Activated T-helper 2 cell treated with anti-CD3 and anti-CD28 coated beads, Interferon-gamma antibody, Interleukin-2, Interleukin-4, amounts not matched to agents 10 μg/mL and 5 μg/mL and 100 μg/mL, durations not matched to agents 14 hours and 24 hours and 36 hours (primary cell): Measurements from ENCODE around the gene GPR17. TPM values are rescaled to one million over a fixed set of nuclear protein-coding genes. Genes with fewer than 3 reads are reported as not detected.

ENCODE experiments used
- DNase-seq: peaks from one replicate; pipeline ENCODE4 v3.0.0; 2021; ENCODE audit warnings: low spot score
- H3K27ac Mint-ChIP-seq: one replicate; pipeline ENCODE4 v1.8.0; 2021; ENCODE audit warnings: mixed read lengths
- H3K27me3 Mint-ChIP-seq: one replicate; pipeline ENCODE4 v1.8.0; 2021; ENCODE audit warnings: low read depth, mixed read lengths
- H3K36me3 Mint-ChIP-seq: one replicate; pipeline ENCODE4 v1.8.0; 2021; ENCODE audit warnings: low read depth, mixed read lengths
- H3K4me1 Mint-ChIP-seq: one replicate; pipeline ENCODE4 v1.8.0; 2021; ENCODE audit warnings: low read depth, mixed read lengths
- H3K4me3 Mint-ChIP-seq: one replicate; pipeline ENCODE4 v1.8.0; 2021; ENCODE audit warnings: low read depth, mild to moderate bottlenecking, moderate library complexity, mixed read lengths
- H3K9me3 Mint-ChIP-seq: one replicate; pipeline ENCODE4 v1.8.0; 2021; ENCODE audit warnings: mixed read lengths
- intact Hi-C: fragments of 100-400 bp; cut with micrococcal nuclease; formaldehyde crosslinking; loops from one replicate; pipeline ENCODE4 v1.15.1; 2023
- total RNA-seq: library from RNA; stranded (reverse); gene quantifications from 2 replicates; pipeline ENCODE4 v1.2.3, GENCODE V29; 2022

GPR17 gene
- total RNA-seq, 1 donor from 2014 or later, result not detected

- no peaks in the 10 kb centered on the region for H3K9me3 Mint-ChIP-seq
- H3K27me3 Mint-ChIP-seq, result peaks cover 51% of the 10 kb centered on the region
- peaks cover 4% of the 10 kb centered on the region for H3K4me1 Mint-ChIP-seq
- no peak overlapping the region for H3K27ac Mint-ChIP-seq
- intact Hi-C loops, result no loop called here
- H3K4me3 Mint-ChIP-seq, result no peak overlapping the region
- no peaks in the 10 kb centered on the region for H3K36me3 Mint-ChIP-seq
- no peak for DNase-seq
Observed at GRCh38 chr2:127680706-127681287, 34.8 kb downstream of the GPR17 start.

- DNase-seq, result no peak
- Mint-ChIP-seq H3K36me3 (no peaks in the 10 kb centered on the region), H3K4me1 (peaks cover 4% of the 10 kb centered on the region), H3K4me3 (no peak overlapping the region), H3K27me3 (peaks cover 52% of the 10 kb centered on the region), H3K27ac (no peak overlapping the region), H3K9me3 (no peaks in the 10 kb centered on the region)
- intact Hi-C loops, result no loop called here
Observed at GRCh38 chr2:127681288-127681804, 35.4 kb downstream of the GPR17 start.

- H3K27me3 Mint-ChIP-seq, result peaks cover 52% of the 10 kb centered on the region
Observed at GRCh38 chr2:127681976-127682857, 36.3 kb downstream of the GPR17 start.

GRCh38 chr2:127683056-127683455, 37.1 kb downstream of the GPR17 start:
- Mint-ChIP-seq H3K36me3 (no peaks in the 10 kb centered on the region), H3K4me1 (peaks cover 4% of the 10 kb centered on the region), H3K9me3 (peaks cover 2% of the 10 kb centered on the region), H3K27ac (no peak overlapping the region), H3K4me3 (no peak overlapping the region), H3K27me3 (peaks cover 47% of the 10 kb centered on the region)
- no peak for DNase-seq
- intact Hi-C loops, result no loop called here

More at GRCh38 chr2:127681976-127682857, 36.3 kb downstream of the GPR17 start:
- DNase-seq, result no peak
- Mint-ChIP-seq H3K9me3 (no peaks in the 10 kb centered on the region), H3K27ac (no peak overlapping the region), H3K4me1 (peaks cover 4% of the 10 kb centered on the region), H3K4me3 (no peak overlapping the region), H3K36me3 (no peaks in the 10 kb centered on the region)
- intact Hi-C loops, result no loop called here

- no peaks in the 10 kb centered on the region for H3K36me3 Mint-ChIP-seq
- intact Hi-C loops, result no loop called here
- peaks cover 4% of the 10 kb centered on the region for H3K4me1 Mint-ChIP-seq
- no peak for DNase-seq
- no peak overlapping the region for H3K27ac Mint-ChIP-seq
- H3K27me3 Mint-ChIP-seq, result peaks cover 41% of the 10 kb centered on the region
- no peak overlapping the region for H3K4me3 Mint-ChIP-seq
- peaks cover 8% of the 10 kb centered on the region for H3K9me3 Mint-ChIP-seq
Observed at GRCh38 chr2:127683757-127684156, 37.8 kb downstream of the GPR17 start.

GRCh38 chr2:127685410-127686080, 39.6 kb downstream of the GPR17 start:
- Mint-ChIP-seq H3K4me3 (no peak overlapping the region), H3K9me3 (peaks cover 13% of the 10 kb centered on the region), H3K27ac (no peak overlapping the region), H3K36me3 (peaks cover 3% of the 10 kb centered on the region), H3K27me3 (peaks cover 38% of the 10 kb centered on the region), H3K4me1 (peaks cover 4% of the 10 kb centered on the region)
- DNase-seq, result no peak
- intact Hi-C loops, result no loop called here

- Mint-ChIP-seq H3K27me3 (peaks cover 30% of the 10 kb centered on the region), H3K4me3 (no peak overlapping the region), H3K36me3 (peaks cover 9% of the 10 kb centered on the region), H3K27ac (no peak overlapping the region), H3K9me3 (peaks cover 29% of the 10 kb centered on the region), H3K4me1 (no peaks in the 10 kb centered on the region)
- intact Hi-C loops, result no loop called here
- DNase-seq, result no peak
Observed at GRCh38 chr2:127688405-127688804, 42.5 kb downstream of the GPR17 start.

- Mint-ChIP-seq H3K36me3 (peaks cover 9% of the 10 kb centered on the region), H3K9me3 (peaks cover 29% of the 10 kb centered on the region), H3K27ac (no peak overlapping the region), H3K27me3 (peaks cover 21% of the 10 kb centered on the region), H3K4me1 (no peaks in the 10 kb centered on the region), H3K4me3 (no peak overlapping the region)
- no peak for DNase-seq
- intact Hi-C loops, result no loop called here
Observed at GRCh38 chr2:127690696-127691095, 44.7 kb downstream of the GPR17 start.

- Mint-ChIP-seq H3K27ac (no peak overlapping the region), H3K4me1 (no peaks in the 10 kb centered on the region), H3K9me3 (peaks cover 18% of the 10 kb centered on the region), H3K4me3 (no peak overlapping the region), H3K36me3 (peaks cover 6% of the 10 kb centered on the region), H3K27me3 (peaks cover 2% of the 10 kb centered on the region)
- DNase-seq, result no peak
- intact Hi-C loops, result no loop called here
Observed at GRCh38 chr2:127694986-127695385, 49.0 kb downstream of the GPR17 start.

GRCh38 chr2:127695491-127696472, 49.8 kb downstream of the GPR17 start:
- Mint-ChIP-seq H3K9me3 (peaks cover 14% of the 10 kb centered on the region), H3K4me3 (no peak overlapping the region), H3K27me3 (peaks cover 2% of the 10 kb centered on the region), H3K27ac (no peak overlapping the region), H3K36me3 (peaks cover 11% of the 10 kb centered on the region), H3K4me1 (peaks cover 7% of the 10 kb centered on the region)
- peak; percentile 34 for DNase-seq
- intact Hi-C loops, result no loop called here

- H3K4me3 Mint-ChIP-seq, result no peak overlapping the region
- intact Hi-C loops, result no loop called here
- no peak for DNase-seq
- H3K27ac Mint-ChIP-seq, result no peak overlapping the region
- peaks cover 10% of the 10 kb centered on the region for H3K36me3 Mint-ChIP-seq
- H3K9me3 Mint-ChIP-seq, result no peaks in the 10 kb centered on the region
- peaks cover 2% of the 10 kb centered on the region for H3K27me3 Mint-ChIP-seq
- H3K4me1 Mint-ChIP-seq, result peaks cover 12% of the 10 kb centered on the region
Observed at GRCh38 chr2:127697482-127698180, 51.7 kb downstream of the GPR17 start.
